Measurements from ENCODE around the gene ABCD2. TPM values are rescaled to one million over a fixed set of nuclear protein-coding genes. Genes with fewer than 3 reads are reported as not detected.
"Not testable (repeated sequence)": the region's sequence is repeated elsewhere in the genome, so short reads cannot be mapped to it uniquely, and the experiment has no call there.

ABCD2 gene
- total and polyA plus RNA-seq, 7 donors = 0.04 to 0.34 (median 0.21) TPM

DNA sequence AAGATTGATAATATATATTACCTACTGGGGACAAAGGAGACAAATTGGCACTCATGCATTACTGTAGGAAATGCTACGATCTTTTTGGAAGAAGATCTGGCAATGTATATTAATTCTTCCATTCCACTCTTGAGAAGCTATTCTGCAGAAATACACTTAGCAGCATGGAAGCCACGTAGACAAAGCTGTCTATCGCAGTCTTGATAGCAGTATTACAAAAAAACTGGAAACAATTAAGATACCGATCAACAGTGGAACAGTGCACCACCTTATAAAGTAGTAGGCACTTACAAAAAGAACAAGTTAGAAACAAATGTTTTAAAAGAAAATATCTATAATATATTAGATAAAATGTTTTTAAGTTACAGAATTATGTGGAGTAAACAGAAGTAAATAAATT lies 87.2 kb downstream of the ABCD2 start:
- Histone ChIP-seq H3K4me1 (no peaks in the 10 kb centered on the region), H3K36me3 (ENCODE audit: insufficient read depth in 1 of 2, low read depth in 1 of 2) (no peaks in the 10 kb centered on the region), H3K9me3 (no peaks in the 10 kb centered on the region), H3K27ac (no peak overlapping the region), H3K27me3 (ENCODE audit: insufficient read depth in 3 of 3, low read length in 2 of 3) (no peaks in the 10 kb centered on the region), H3K4me3 (no peak overlapping the region)
- no peak for DNase-seq
- TF ChIP-seq, protein P1, sequence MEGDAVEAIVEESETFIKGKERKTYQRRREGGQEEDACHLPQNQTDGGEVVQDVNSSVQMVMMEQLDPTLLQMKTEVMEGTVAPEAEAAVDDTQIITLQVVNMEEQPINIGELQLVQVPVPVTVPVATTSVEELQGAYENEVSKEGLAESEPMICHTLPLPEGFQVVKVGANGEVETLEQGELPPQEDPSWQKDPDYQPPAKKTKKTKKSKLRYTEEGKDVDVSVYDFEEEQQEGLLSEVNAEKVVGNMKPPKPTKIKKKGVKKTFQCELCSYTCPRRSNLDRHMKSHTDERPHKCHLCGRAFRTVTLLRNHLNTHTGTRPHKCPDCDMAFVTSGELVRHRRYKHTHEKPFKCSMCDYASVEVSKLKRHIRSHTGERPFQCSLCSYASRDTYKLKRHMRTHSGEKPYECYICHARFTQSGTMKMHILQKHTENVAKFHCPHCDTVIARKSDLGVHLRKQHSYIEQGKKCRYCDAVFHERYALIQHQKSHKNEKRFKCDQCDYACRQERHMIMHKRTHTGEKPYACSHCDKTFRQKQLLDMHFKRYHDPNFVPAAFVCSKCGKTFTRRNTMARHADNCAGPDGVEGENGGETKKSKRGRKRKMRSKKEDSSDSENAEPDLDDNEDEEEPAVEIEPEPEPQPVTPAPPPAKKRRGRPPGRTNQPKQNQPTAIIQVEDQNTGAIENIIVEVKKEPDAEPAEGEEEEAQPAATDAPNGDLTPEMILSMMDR (IDR thresholded peaks at IDR 0.05) = no peak
- ATAC-seq = no peak
- WGBS, 3 donors = 85 to 89% (median 86%) methylated on average over 4 of the region's 4 CpGs
- intact Hi-C loops (cut with DNase I) = no loop called here

DNA sequence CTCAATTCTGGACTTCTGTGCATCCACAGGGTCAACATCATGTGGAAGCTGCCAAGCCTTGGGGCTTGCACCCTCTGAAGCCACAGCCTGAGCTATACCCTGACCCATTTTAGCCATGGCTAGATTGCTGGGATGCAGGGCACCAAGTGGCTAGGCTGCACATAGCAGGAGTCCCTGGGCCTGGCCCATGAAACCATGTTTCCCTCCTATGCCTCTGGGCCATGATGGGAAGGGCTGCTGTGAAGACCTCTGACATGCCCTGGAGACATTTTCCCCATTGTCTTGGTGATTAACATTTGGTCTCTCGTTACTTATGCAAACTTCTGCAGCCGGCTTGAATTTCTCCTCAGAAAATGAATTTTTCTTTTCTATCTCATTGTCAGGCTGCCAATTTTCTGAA lies 92.6 kb downstream of the ABCD2 start:
- no peak for ATAC-seq
- intact Hi-C loops (cut with DNase I) = no loop called here
- Histone ChIP-seq H3K9me3 (no peaks in the 10 kb centered on the region), H3K27ac (no peak overlapping the region), H3K36me3 (ENCODE audit: insufficient read depth in 1 of 2, low read depth in 1 of 2) (no peaks in the 10 kb centered on the region), H3K27me3 (ENCODE audit: insufficient read depth in 3 of 3, low read length in 2 of 3) (no peaks in the 10 kb centered on the region), H3K4me3 (no peak overlapping the region), H3K4me1 (no peaks in the 10 kb centered on the region)
- no peak for DNase-seq
- WGBS, 3 donors = 69 to 84% (median 79%) methylated on average over 2 of the region's 2 CpGs
- TF ChIP-seq, protein P1 (IDR thresholded peaks at IDR 0.05) = no peak

DNA sequence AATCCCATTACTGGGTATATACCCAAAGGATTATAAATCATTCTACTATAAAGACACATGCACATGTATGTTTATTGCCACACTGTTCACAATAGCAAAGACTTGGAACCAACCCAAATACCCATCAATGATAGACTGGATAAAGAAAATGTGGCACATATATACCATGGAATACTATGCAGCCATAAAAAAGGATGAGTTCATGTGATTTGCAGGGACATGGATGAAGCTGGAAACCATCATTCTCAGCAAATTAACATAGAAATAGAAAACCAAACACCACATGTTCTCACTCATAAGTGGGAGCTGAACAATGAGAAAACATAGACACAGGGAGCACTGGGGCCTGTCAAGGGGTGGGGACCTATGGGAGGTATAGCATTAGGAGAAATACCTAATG lies 97.4 kb downstream of the ABCD2 start:
- H3K36me3 ChIP-seq (ENCODE audit: insufficient read depth in 1 of 2, low read depth in 1 of 2); intact Hi-C loops (cut with DNase I); H3K27ac ChIP-seq; H3K4me3 ChIP-seq; H3K9me3 ChIP-seq; DNase-seq; H3K4me1 ChIP-seq; H3K27me3 ChIP-seq (ENCODE audit: insufficient read depth in 3 of 3, low read length in 2 of 3); ATAC-seq: not testable (repeated sequence)

DNA sequence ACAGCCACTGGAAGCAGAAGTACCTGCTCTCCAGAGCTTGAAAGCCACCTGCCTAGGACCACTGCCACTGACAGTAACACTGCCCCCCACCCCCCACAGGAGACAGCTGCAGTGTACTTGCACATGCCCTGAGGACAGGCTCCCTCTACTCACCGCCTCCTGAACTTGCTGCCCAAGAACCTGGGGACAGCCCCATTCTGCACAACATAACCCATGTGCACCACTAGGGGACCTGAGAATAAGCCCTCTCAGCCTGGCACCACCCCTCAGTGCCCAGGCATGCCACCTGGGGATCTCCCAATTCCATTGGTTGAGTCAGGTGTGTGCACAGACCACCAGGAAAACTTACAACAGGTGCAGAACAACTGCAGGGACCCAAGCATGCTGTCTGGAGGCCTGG lies 109.6 kb downstream of the ABCD2 start:
- TF ChIP-seq, protein P1 (IDR thresholded peaks at IDR 0.05) = no peak
- intact Hi-C loops (cut with DNase I) = no loop called here
- no peak overlapping the region for H3K27ac ChIP-seq
- no peaks in the 10 kb centered on the region for H3K27me3 ChIP-seq (ENCODE audit: insufficient read depth in 3 of 3, low read length in 2 of 3)
- no peaks in the 10 kb centered on the region for H3K4me1 ChIP-seq
- WGBS, 3 donors = 90 to 100% (median 100%) methylated on average over 1 of the region's 1 CpG
- peaks cover 8% of the 10 kb centered on the region for H3K9me3 ChIP-seq
- H3K36me3 ChIP-seq (ENCODE audit: insufficient read depth in 1 of 2, low read depth in 1 of 2) = no peaks in the 10 kb centered on the region
- no peak for DNase-seq
- no peak overlapping the region for H3K4me3 ChIP-seq
- no peak for ATAC-seq

DNA sequence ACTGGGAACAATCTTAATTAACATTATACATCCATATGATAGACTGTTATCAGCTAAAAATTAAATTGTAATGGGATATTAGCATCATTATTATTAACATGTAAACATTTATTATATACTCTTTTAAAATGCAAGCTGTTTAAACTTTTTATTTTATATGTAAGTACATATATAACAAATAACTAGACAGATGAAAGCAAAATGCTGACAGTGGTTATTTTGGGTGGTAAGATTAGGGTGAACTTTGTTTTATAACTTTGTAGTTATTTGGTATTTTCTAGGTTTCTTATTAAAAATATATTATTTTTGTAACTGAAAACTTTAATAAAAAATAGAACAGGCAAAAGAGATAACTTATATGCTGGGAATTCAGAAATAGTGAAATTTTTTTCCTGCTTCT lies 114.0 kb downstream of the ABCD2 start:
- no peaks in the 10 kb centered on the region for H3K9me3 ChIP-seq
- ATAC-seq = no peak
- no peaks in the 10 kb centered on the region for H3K27me3 ChIP-seq (ENCODE audit: insufficient read depth in 3 of 3, low read length in 2 of 3)
- H3K36me3 ChIP-seq (ENCODE audit: insufficient read depth in 1 of 2, low read depth in 1 of 2) = no peaks in the 10 kb centered on the region
- intact Hi-C loops (cut with DNase I) = no loop called here
- no peak overlapping the region for H3K4me3 ChIP-seq
- H3K4me1 ChIP-seq = no peaks in the 10 kb centered on the region
- TF ChIP-seq, protein P1 (IDR thresholded peaks at IDR 0.05) = no peak
- DNase-seq = no peak
- H3K27ac ChIP-seq = no peak overlapping the region

All from psoas muscle (tissue), 8 donors.